Left renal cortex interstitium (tissue), 4 donors: ENCODE data around the gene PAM16. TPM values are rescaled to one million over a fixed set of nuclear protein-coding genes. Genes with fewer than 3 reads are reported as not detected.
"Not testable (repeated sequence)": the region's sequence is repeated elsewhere in the genome, so short reads cannot be mapped to it uniquely, and the experiment has no call there.

ENCODE experiments used
- DNase-seq, 4 donors: peaks; one replicate each; pipeline ENCODE4 v3.0.0-alpha.2; 2013; ENCODE audit warnings: low read depth in 4 of 4, low spot score in 2 of 4, missing footprints in 1 of 4
- polyA plus RNA-seq, 4 donors: library from polyadenylated mRNA; unstranded; fragments of 120-200 nt; gene quantifications; one replicate each; pipeline ENCODE4 v1.2.1, GENCODE V29; 2013; ENCODE audit not compliant: insufficient read length in 4 of 4

Gene PAM16
- polyA plus RNA-seq, 4 donors: 16.7 to 34.2 (median 30.6) TPM

- no peak for DNase-seq
These were observed 13.5 kb downstream of the PAM16 start for GRCh38 chr16:4337540-4338088.

GRCh38 chr16:4336701-4337539, 14.2 kb downstream of the PAM16 start:
- DNase-seq: no peak

- DNase-seq: no peak
These were observed 16.2 kb downstream of the PAM16 start for GRCh38 chr16:4334724-4335495.

- DNase-seq: not testable (repeated sequence)
These were observed 17.4 kb downstream of the PAM16 start for GRCh38 chr16:4333714-4334113.

GRCh38 chr16:4333308-4333638, 17.8 kb downstream of the PAM16 start:
- no peak for DNase-seq

- DNase-seq: no peak
These were observed 18.4 kb downstream of the PAM16 start for GRCh38 chr16:4332623-4333307.

- no peak for DNase-seq
These were observed 19.0 kb downstream of the PAM16 start for GRCh38 chr16:4332083-4332482.

- no peak for DNase-seq
These were observed 20.7 kb downstream of the PAM16 start for GRCh38 chr16:4330277-4330874.

- DNase-seq: no peak
These were observed 22.0 kb downstream of the PAM16 start for GRCh38 chr16:4328782-4329775.

GRCh38 chr16:4328046-4328781, 22.9 kb downstream of the PAM16 start:
- DNase-seq: no peak

GRCh38 chr16:4327386-4328045, 23.6 kb downstream of the PAM16 start:
- DNase-seq: no peak

GRCh38 chr16:4325253-4325758, 25.8 kb downstream of the PAM16 start:
- DNase-seq: no peak

GRCh38 chr16:4324492-4325252, 26.4 kb downstream of the PAM16 start:
- no peak for DNase-seq

GRCh38 chr16:4323845-4324488, 27.2 kb downstream of the PAM16 start:
- DNase-seq: no peak

GRCh38 chr16:4323071-4323844, 27.9 kb downstream of the PAM16 start:
- no peak for DNase-seq
